GM10248 (cell line): Measurements from ENCODE around the gene FCF1.

Experiments
- CTCF ChIA-PET: fragments of 300-600 bp; sonication (Branson Sonifier 250); formaldehyde crosslinking; extraction: SDS; loops from one replicate; lab custom pipeline; 2021; ENCODE audit warnings: antibody characterized with exemption; lab: Yijun Ruan, JAX
- POLR2A ChIA-PET: fragments of 350-650 bp; sonication (Branson Sonifier 250); formaldehyde crosslinking; extraction: SDS; loops from one replicate; lab custom pipeline; 2020; ENCODE audit warnings: antibody characterized with exemption; lab: Yijun Ruan, JAX
- DNase-seq: peaks from one replicate; pipeline ENCODE4 v3.0.0; 2012; ENCODE audit errors: extremely low spot score
- CTCF ChIP-seq: IDR thresholded peaks from 2 replicates; pipeline ENCODE4 v1.5.1; 2012; ENCODE audit warnings: mild to moderate bottlenecking, low read depth; ENCODE audit errors: extremely low read depth, missing control alignments, control extremely low read depth

FCF1 gene

GRCh38 chr14:74670726-74671411, 42.1 kb upstream of the FCF1 start:
- ChIA-PET CTCF (interaction anchor here (1.0 to 1.2 kb wide), 2 partner anchors 17 to 38 kb away, joined by 3 read pairs; no protein-coding TSS in a partner anchor), POLR2A (no interaction called here)
- no peak for DNase-seq
- no peak for TF ChIP-seq CTCF

- no peak for TF ChIP-seq CTCF
Observed at GRCh38 chr14:74671789-74672188, 41.2 kb upstream of the FCF1 start.

GRCh38 chr14:74673768-74674167, 39.2 kb upstream of the FCF1 start:
- CTCF ChIA-PET, result no interaction called here
- POLR2A ChIA-PET, result no interaction called here
- DNase-seq, result no peak
- no peak for TF ChIP-seq CTCF

More at GRCh38 chr14:74671789-74672188, 41.2 kb upstream of the FCF1 start:
- ChIA-PET CTCF (no interaction called here), POLR2A (no interaction called here)
- DNase-seq, result no peak

- CTCF ChIA-PET, result no interaction called here
- no peak for TF ChIP-seq CTCF
- POLR2A ChIA-PET, result no interaction called here
- no peak for DNase-seq
Observed at GRCh38 chr14:74675219-74675618, 37.7 kb upstream of the FCF1 start.

- DNase-seq, result no peak
- no peak for TF ChIP-seq CTCF
- ChIA-PET CTCF (no interaction called here), POLR2A (no interaction called here)
Observed at GRCh38 chr14:74682169-74682952, 30.6 kb upstream of the FCF1 start.

- DNase-seq, result no peak
- no peak for TF ChIP-seq CTCF
- CTCF ChIA-PET, result interaction anchor here (1.8 to 2.0 kb wide), 2 partner anchors 10 to 74 kb away, joined by 4 to 6 read pairs; no protein-coding TSS in a partner anchor
- POLR2A ChIA-PET, result no interaction called here
Observed at GRCh38 chr14:74683406-74683805, 29.5 kb upstream of the FCF1 start.
